ENCODE measurements around the gene KCNAB3.

KCNAB3 gene

DNA sequence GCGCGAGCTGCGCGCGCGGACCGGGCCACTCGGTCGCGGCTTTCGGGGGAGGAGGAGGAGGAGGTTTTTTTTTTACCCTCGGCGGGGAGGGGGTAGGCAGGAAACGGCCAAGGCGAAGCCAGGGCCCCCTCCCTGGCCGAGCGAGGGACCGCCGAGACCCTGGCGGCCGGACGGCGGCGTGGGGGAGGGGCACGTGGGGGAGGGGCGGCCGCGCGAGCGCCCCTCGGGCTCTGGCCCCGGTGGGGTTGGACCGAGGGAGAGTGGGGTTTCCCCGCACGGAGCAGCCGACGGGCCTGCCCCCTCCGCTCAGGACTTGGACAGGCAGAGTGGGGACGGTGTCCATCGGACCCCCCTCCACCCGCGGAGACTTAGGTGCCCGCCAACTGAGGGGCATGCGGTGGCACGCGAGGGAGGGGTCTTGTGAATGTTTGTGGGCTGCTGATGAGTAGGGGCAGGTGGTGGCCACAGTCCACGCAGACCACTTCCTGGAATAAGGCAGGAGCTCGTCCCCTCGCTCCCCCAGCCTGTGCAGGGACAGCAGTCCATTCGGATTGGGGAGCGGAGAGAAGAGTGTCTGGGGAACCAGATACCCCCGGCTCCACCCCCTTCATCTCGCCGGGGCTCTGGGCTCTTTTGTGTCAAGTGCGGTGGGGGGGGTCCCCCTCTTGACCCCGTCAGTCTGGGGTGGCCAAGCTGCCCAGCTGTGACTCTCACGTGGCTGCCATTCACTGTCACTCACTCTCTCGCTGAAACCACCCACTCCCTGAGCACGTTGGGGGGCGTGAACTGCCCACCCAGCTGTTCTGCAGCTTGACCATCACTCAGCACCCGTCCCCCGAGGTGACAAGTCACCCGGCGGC is 44.1 kb downstream of the KCNAB3 start (continued):
- TF ChIP-seq, protein P1, sequence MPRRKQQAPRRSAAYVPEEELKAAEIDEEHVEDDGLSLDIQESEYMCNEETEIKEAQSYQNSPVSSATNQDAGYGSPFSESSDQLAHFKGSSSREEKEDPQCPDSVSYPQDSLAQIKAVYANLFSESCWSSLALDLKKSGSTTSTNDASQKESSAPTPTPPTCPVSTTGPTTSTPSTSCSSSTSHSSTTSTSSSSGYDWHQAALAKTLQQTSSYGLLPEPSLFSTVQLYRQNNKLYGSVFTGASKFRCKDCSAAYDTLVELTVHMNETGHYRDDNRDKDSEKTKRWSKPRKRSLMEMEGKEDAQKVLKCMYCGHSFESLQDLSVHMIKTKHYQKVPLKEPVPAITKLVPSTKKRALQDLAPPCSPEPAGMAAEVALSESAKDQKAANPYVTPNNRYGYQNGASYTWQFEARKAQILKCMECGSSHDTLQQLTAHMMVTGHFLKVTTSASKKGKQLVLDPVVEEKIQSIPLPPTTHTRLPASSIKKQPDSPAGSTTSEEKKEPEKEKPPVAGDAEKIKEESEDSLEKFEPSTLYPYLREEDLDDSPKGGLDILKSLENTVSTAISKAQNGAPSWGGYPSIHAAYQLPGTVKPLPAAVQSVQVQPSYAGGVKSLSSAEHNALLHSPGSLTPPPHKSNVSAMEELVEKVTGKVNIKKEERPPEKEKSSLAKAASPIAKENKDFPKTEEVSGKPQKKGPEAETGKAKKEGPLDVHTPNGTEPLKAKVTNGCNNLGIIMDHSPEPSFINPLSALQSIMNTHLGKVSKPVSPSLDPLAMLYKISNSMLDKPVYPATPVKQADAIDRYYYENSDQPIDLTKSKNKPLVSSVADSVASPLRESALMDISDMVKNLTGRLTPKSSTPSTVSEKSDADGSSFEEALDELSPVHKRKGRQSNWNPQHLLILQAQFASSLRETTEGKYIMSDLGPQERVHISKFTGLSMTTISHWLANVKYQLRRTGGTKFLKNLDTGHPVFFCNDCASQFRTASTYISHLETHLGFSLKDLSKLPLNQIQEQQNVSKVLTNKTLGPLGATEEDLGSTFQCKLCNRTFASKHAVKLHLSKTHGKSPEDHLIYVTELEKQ (tag by site-specific recombination; IDR thresholded peaks at IDR 0.05; ENCODE audit: borderline replicate concordance) = peak; percentile 75; the same call in 1 of the 2 replicates
- TF ChIP-seq ZNF248 (tag by site-specific recombination; IDR thresholded peaks at IDR 0.05) = no peak
- no peak for TF ChIP-seq ZNF274 (IDR thresholded peaks at IDR 0.05; ENCODE audit: low read length)
- TF ChIP-seq ZNF274 (tag by site-specific recombination; IDR thresholded peaks at IDR 0.05; ENCODE audit: borderline replicate concordance) = no peak
- TF ChIP-seq ZNF776 (tag by site-specific recombination; IDR thresholded peaks at IDR 0.05; ENCODE audit: borderline replicate concordance) = no peak
- no peak for TF ChIP-seq SALL2 (tag by site-specific recombination; IDR thresholded peaks at IDR 0.05; ENCODE audit: borderline replicate concordance)
- TF ChIP-seq ZNF837 (tag by site-specific recombination; IDR thresholded peaks at IDR 0.05) = no peak
- TF ChIP-seq ZNF221 (tag by site-specific recombination; IDR thresholded peaks at IDR 0.05; ENCODE audit: borderline replicate concordance) = no peak
- no peak for TF ChIP-seq ZNF211 (tag by site-specific recombination; IDR thresholded peaks at IDR 0.05; ENCODE audit: low read depth)
- no peak for TF ChIP-seq KLF7 (tag by site-specific recombination; IDR thresholded peaks at IDR 0.05; ENCODE audit: borderline replicate concordance)
- 0 out of 2 replicates have a peak, but pooled peaks have one; percentile 14 for TF ChIP-seq ZBTB8A (tag by site-specific recombination; IDR thresholded peaks at IDR 0.05)
- no peak for TF ChIP-seq HOXC10 (CRISPR knock-in tag; IDR thresholded peaks at IDR 0.05)
- no peak for TF ChIP-seq ZFP41 (tag by site-specific recombination; IDR thresholded peaks at IDR 0.05; ENCODE audit: borderline replicate concordance)
- no peak for TF ChIP-seq RBAK (tag by site-specific recombination; IDR thresholded peaks at IDR 0.05)
- 0 out of 2 replicates have a peak, but pooled peaks have one; percentile 21 for TF ChIP-seq ZNF596 (tag by site-specific recombination; IDR thresholded peaks at IDR 0.05)
- TF ChIP-seq ZNF585B (tag by site-specific recombination; IDR thresholded peaks at IDR 0.05) = no peak
- TF ChIP-seq SCRT2 (tag by site-specific recombination; IDR thresholded peaks at IDR 0.05) = no peak
- no peak for TF ChIP-seq ZNF48 (tag by site-specific recombination; IDR thresholded peaks at IDR 0.05)
- TF ChIP-seq, protein P2, sequence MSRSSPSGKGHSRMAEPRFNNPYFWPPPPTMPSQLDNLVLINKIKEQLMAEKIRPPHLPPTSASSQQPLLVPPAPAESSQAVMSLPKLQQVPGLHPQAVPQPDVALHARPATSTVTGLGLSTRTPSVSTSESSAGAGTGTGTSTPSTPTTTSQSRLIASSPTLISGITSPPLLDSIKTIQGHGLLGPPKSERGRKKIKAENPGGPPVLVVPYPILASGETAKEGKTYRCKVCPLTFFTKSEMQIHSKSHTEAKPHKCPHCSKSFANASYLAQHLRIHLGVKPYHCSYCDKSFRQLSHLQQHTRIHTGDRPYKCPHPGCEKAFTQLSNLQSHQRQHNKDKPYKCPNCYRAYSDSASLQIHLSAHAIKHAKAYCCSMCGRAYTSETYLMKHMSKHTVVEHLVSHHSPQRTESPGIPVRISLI (tag by site-specific recombination; IDR thresholded peaks at IDR 0.05) = no peak
- TF ChIP-seq ZNF600 (tag by site-specific recombination; IDR thresholded peaks at IDR 0.05) = peak; percentile 29; the same call in 1 of the 2 replicates
- no peak for TF ChIP-seq ZNF660 (tag by site-specific recombination; IDR thresholded peaks at IDR 0.05)
- TF ChIP-seq, protein P3, sequence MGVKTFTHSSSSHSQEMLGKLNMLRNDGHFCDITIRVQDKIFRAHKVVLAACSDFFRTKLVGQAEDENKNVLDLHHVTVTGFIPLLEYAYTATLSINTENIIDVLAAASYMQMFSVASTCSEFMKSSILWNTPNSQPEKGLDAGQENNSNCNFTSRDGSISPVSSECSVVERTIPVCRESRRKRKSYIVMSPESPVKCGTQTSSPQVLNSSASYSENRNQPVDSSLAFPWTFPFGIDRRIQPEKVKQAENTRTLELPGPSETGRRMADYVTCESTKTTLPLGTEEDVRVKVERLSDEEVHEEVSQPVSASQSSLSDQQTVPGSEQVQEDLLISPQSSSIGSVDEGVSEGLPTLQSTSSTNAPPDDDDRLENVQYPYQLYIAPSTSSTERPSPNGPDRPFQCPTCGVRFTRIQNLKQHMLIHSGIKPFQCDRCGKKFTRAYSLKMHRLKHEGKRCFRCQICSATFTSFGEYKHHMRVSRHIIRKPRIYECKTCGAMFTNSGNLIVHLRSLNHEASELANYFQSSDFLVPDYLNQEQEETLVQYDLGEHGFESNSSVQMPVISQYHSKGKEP (tag by site-specific recombination; IDR thresholded peaks at IDR 0.05) = no peak
- no peak for TF ChIP-seq SCRT1 (tag by site-specific recombination; IDR thresholded peaks at IDR 0.05; ENCODE audit: borderline replicate concordance)
- TF ChIP-seq REPIN1 (tag by site-specific recombination; IDR thresholded peaks at IDR 0.05; ENCODE audit: low read depth) = peak; percentile 80; the same call in 1 of the 2 replicates
- TF ChIP-seq HOXD13 (CRISPR knock-in tag; IDR thresholded peaks at IDR 0.05; ENCODE audit: borderline replicate concordance) = no peak
- no peak for TF ChIP-seq ZNF175 (tag by site-specific recombination; IDR thresholded peaks at IDR 0.05)
- no peak for TF ChIP-seq ZNF677 (tag by site-specific recombination; IDR thresholded peaks at IDR 0.05)
- no peak for TF ChIP-seq ZNF155 (tag by site-specific recombination; IDR thresholded peaks at IDR 0.05)
- no peak for TF ChIP-seq ZNF266 (tag by site-specific recombination; IDR thresholded peaks at IDR 0.05; ENCODE audit: low read depth)
- no peak for TF ChIP-seq ZNF624 (tag by site-specific recombination; IDR thresholded peaks at IDR 0.05)
- no peak for TF ChIP-seq ZNF768 (tag by site-specific recombination; IDR thresholded peaks at IDR 0.05)
- TF ChIP-seq SP7 (tag by site-specific recombination; IDR thresholded peaks at IDR 0.05) = peak; percentile 77
- TF ChIP-seq ZNF548 (tag by site-specific recombination; IDR thresholded peaks at IDR 0.05) = no peak
- no peak for TF ChIP-seq SETDB1 (IDR thresholded peaks at IDR 0.05; ENCODE audit: insufficient read length, low read length)
- TF ChIP-seq ZNF830 (tag by site-specific recombination; IDR thresholded peaks at IDR 0.05; ENCODE audit: low read depth) = no peak
- 0 out of 2 replicates have a peak, but pooled peaks have one; percentile 5 for TF ChIP-seq ZBTB1 (tag by site-specific recombination; IDR thresholded peaks at IDR 0.05)

Measured in HEK293 (cell line).